GM18508 (cell line): ENCODE data around the gene APOO.
A peak's percentile ranks its signal among the peaks of the same experiment; 100 is the strongest.

Experiments
- ATAC-seq: cut with Tn5 transposase; IDR thresholded peaks from one replicate; pipeline ENCODE4 v1.9.1; 2021; ENCODE audit warnings: moderate number of reproducible peaks; ENCODE audit not compliant: insufficient read depth, unreplicated experiment

APOO gene

DNA sequence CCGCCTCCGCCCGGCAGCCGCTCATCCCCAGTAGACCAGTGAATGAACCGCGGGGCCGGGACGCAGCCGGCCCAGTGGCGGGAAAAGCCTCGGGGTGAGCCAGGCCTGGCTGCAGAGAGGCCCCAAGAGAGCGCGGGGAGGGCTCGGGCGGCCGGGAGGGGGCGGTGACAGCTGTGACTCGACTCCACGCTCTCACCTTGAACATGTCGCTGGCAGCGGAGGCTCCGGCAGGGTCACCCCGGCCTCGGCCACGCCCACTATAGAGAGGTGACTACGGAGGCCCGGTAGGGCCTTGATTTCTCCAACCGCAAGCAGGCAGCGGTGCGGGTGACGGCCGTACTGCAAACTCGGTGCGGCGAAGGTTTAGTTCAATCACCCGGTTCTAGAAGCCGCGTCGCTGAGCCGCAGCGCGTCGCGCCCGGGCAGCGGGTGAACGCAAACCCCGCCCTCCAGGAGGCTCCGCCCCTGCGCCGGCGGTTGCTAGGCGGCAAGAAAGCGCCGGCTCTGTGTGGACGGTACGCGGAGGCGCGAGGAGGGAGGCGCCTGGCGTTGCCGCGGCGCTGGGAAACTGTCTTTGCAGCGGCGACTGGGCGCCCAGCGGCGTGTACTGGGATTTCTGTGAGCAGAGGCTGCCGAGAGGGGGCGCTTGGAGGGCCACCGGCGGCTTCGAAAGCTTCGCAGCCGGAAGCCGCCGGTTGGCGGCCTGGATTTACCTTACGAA is at the start of gene APOO, which contains the start of gene CXorf58:
Gene APOO (minus strand): TSS at position 441 of the 721 bp plus-strand sequence. CDS start 236 bp downstream, at position 205.
Gene CXorf58 (plus strand): TSS at position 509 of the 721 bp plus-strand sequence. CDS start 2,297 bp downstream, outside the sequence.
- peak; percentile 68 for ATAC-seq

DNA sequence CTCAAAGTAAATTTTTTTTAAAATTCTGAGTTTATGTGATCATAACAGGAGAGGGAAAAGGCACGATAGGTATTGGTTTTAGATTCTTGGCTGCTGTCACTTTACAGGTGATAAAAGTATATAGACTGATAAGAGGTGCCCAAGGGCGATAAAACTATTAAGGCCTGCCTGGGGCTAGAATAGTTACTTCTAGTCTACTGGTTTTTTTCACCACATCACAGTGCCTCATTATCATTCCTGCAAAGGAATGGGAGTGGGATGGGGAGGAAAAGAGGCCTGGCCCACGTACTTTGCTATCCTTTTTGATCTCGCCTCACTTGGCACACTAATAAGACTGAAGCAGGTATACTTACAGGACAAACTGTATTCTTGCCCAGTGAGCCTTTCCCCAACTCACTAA is 46.7 kb upstream of the APOO start:
- ATAC-seq, result no peak

DNA sequence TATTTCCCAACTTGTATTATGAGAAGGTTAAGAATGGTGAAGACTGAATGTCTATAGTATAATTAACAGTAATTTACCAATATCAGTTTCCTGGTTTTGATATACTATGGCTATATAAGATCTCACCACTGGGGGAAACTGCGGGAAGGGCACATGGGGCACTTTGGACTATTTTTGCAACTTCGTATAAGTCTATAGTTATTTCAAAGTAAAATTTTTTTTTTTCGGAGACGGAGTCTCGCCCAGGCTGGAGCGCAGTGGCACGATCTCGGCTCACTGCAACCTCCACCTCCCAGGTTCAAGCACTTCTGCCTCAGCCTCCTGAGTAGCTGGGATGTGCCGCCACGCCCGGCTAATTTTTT is 46.2 kb upstream of the APOO start:
- no peak for ATAC-seq

DNA sequence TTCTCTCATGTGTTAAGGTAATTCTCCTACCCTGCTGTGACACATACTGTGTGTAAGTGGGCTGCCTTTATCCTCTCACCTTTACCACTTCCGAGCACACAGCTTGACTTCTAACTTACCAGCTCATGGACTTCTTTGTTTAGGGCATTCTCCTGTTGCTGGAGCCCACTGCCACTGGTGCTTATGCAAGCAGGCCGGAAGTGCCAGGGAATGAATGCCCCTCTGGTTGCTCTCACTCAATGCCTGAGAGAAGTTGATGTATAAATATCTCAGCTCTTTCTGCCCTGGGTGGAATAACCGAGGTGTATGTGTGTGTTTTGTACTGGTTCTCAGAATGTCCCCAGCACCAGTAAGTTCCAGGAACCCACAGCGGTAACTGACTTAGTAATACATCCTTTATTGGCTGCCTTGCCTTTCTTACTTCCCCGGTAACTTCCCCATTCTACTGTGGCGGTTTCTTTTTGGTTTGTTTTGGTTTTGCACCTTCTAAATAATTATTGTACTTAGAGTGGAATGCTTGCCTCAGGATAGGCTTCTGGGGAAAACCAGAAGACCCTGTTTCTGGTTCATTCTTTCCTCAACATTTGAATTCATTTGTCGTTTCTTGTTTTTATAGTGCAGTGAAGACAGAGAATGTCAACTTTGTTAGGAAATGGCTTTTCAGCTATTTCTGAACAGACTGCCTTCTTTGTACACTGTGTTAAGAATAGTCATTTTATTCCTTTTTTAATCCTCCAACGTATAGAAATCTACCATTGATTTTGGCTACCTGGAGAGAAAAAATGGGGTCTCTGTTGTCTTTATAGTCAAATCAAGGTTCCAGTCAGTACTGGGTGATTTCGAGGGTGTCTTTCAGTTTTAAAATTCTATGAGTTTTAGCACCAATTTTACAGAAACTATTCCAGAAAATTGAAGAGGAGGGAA is 45.5 kb upstream of the APOO start:
- ATAC-seq, result peak; percentile 93

DNA sequence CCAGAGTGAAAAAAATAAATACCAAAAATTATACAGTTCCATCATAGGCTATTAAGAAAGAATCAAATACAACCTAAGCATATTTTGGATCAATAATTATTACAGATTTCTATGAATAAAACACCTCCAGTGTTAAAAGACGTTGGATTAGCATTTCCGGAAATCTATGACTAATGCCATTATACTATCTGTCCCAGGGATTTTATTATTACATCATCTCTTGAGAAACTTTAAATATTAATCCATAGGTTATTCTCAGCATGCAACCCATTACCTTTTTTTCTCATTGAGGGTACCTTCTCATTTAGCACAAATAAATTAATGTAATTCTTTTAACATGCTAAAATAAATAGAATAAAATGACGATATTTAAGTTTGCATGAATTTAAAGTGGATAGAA is 44.7 kb upstream of the APOO start:
- ATAC-seq, result no peak

DNA sequence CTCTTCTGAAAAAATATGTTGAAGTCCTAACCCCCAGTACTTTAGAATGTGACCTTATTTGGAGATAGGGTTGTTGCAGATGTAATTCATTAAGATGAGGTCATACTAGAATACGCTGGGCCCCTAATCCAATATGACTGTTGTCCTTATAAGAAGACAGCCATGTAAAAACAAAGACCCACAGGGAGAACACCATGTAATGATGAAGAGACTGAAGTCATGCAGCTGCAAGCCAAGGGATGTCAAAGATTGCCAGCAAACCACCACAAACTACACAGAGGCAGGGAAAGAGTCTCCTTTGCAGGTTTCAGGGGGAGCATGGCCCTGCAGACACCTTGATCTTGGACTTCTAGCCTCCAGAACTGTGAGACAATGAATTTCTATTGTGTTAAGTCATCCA is 37.5 kb upstream of the APOO start:
- no peak for ATAC-seq

DNA sequence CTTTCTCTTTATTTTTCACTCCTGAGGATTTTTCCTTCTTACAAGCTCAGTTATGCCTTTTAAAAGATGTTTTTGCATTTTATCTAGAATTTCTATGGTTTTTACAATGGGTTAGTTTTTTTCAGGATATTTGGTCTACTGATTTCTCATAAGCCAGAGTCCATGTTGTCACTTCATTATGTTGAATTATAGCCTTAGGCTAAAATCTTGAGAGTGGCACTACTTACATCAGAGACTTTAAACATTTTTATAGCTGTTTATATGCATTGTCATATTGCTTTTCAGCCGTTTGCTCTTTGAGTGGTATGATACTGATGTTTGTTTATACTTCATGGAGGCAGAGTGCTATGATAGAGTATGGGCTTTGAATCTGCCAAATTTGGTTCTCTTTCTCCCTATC is 36.5 kb upstream of the APOO start:
- no peak for ATAC-seq

DNA sequence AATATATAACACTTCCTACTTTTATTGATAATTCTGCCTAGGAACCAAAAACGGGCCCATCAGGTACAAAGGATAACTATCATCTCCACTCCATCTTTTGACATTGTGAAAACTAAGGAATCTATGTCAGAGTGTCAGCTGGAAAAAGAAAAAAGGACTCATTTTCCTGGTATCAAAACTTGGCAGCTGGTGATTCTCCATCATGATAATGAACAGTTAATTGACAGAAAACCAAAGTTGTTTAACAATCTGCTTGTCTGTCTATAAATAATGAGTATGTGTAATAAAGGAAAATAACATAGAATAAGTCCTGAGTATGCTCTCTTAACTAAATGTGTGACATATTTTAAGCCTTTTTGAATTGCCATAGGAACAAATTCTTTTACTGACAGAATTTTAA is 31.5 kb upstream of the APOO start:
- ATAC-seq, result no peak

DNA sequence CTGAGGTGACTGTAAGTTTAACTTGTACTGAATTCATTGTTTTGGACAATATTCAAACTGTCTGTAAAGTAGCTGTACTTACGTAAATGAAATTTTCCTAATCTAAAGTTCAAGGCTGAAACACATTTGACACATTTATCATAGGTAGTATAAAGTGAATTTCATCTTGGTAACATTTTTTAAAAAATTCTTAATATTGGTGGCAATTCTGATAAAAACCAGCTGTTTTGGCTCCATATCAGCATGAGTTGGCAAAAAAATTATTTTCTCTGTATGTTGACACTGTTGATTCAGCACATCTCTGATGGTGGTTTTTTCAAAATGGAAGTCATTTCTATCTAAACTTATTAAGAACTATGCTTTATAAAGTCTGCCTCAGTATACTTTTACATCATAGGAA is 31.0 kb upstream of the APOO start:
- ATAC-seq, result no peak

DNA sequence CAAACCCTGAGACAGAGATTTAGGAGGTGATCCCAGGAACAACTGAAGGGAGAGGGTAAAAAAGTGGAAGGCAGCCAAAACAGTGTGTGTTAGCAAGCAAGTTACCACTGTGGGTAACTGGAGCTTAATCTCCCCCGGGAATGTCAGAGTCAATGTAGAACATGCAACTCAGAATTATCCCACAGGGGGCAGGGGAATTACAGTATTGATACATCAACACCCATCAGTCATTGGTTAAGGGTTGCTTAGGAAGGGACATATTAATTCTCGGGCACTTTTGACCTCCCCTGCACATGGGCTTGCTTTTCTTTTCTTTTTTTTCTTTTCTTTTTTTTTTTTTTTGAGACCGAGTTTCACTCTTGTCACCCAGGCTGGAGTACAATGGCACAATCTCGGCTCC is 29.4 kb upstream of the APOO start:
- no peak for ATAC-seq

DNA sequence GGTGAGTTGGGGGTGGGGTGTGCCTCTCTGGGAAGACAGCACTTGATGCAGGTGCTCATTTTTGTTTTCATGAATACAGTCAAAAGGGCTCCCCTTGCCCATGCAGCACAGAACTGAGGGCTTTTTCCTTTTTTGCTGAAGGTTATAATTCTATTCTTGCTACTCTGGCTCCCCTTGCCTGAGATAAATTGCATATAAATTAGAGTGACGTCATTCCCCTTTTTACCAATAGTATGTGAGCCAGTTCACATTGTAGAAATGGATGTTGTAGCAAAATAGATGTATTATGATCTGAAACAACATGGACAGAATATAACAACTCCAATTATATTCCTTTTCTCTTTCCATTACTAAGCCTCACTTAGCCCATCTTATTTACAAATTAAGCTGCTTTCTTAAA is 28.4 kb upstream of the APOO start:
- no peak for ATAC-seq

DNA sequence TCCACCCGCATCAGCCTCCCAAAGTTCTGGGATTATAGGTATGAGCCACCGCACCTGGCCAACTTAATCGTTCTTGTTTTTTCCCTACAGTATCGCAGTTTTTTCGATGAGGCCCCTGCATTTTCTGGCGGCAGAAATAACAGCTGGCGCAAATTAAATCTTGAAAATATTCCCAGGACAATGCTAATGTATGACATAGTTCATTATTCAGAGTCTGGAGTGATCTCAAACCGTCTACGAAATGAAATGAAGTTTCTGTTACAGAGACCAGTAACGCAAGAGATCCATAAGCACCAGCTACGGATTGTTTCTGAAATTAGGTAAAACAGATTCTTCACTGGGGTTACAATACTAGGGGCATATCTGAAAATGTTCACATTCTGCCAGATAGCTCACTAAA is 27.4 kb upstream of the APOO start:
- ATAC-seq, result no peak

DNA sequence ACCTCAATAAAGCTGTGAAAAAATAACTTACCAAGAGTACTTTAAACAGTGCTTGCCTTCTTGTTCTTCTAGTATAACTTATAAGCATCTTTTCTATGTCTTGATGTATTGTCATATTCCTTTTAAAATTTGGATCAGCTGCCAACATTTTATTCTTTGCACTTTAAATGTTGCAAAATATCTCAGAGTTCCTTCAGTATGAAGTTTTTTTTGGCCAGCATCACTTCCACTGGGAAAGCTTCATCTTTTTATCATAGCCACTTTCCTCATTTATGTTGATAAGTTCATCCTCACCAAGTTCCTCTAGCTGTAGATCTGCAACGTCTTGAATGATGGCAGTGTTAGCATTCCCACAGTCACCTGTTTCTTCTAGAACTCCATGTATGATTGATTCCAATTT is 24.3 kb upstream of the APOO start:
- no peak for ATAC-seq

DNA sequence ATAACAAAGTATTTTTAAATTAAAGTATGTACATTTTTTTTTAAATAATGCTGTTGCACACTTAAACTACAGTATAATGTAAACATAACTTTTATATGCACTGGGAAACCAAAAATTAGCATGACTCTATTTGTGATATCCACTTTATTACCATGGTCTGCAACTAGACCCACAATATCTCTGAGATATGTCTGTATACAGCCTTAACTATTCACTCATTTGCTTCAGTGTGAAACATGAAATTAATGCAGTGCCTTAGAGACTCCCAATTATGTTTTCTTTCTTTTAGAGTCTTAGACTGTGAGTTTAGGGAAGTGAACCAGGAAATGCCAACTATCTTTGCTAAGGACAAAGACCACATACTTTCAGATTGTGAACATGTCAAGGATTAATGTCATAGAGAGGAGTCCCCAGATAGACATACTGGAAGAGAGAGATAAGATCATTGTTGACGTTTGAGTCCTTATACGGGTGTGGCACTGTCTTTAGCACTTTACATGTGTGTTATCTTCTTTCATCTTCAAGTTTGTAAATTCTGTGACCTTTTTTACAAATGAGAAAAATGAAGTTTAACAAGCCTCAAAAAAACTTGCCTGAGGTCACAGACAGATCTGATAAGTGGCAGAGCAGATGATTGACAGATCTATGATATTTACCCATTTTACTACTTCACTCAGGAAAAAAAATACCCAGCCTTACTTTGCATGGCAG is 23.3 kb upstream of the APOO start:
- ATAC-seq, result no peak

DNA sequence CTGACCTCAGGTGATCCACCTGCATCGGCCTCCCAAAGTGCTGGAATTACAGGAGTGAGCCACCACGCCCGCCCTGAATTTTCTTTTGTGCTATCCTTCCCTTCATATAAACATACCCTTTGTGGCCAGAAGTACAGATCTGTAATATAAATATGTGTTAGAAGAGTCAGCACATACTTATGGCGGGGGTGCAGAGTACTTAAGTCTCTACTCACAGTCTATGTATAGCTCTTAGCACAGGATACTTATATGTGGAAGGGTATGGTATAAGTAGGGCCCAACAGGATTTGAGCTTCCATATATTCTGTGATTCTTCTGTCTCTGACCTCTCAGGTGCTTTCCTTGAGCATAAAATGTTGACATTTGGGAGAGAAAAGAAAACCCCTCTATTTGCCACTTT is 18.3 kb upstream of the APOO start:
- ATAC-seq, result no peak

DNA sequence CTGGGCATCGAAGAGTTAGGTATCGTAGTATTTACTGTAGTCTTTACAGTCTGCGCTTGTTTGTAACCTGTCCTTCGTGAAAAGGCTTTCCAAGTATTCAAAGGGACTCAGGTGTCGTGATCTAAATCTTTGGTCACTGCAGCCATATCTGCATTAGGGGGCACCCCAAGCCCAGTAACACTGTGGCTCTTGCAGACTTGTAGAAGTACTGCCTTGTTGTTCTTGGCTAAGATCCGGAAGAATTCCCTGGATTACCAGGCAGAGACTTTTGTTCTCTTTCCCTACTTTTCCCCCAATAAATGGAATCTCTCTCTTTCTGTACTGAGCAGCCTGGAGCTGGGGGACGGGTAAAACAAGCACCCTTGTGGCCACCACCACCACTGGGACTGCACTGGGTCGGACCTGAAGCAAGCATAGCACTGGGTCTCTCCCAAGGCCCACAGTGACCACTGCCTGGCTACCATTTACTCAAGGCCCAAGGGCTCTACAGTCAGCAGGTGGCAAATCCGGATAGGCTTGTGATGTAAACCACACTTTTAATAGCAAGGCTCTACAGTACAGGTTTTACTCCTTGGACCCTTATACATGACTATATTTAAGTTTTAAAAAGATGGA is 12.1 kb upstream of the APOO start:
- ATAC-seq, result no peak

DNA sequence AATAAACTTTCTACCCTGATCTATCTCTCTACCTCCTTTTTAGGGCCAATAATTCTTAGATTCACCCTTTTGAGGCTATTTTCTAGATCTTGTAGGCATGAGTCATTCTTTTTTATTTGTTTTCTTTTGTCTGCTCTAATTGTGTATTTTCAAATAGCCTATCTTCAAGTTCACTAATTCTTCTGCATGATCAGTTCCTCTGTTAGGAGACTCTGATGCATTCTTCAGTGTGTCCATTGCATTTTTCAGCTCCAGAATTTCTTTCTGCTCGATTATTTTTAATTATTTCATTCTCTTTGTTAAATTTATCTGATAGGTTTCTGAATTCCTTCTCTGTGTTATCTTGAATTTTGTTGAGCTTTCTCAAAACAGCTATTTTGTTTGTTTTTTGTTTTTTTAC is 11.4 kb upstream of the APOO start:
- no peak for ATAC-seq

DNA sequence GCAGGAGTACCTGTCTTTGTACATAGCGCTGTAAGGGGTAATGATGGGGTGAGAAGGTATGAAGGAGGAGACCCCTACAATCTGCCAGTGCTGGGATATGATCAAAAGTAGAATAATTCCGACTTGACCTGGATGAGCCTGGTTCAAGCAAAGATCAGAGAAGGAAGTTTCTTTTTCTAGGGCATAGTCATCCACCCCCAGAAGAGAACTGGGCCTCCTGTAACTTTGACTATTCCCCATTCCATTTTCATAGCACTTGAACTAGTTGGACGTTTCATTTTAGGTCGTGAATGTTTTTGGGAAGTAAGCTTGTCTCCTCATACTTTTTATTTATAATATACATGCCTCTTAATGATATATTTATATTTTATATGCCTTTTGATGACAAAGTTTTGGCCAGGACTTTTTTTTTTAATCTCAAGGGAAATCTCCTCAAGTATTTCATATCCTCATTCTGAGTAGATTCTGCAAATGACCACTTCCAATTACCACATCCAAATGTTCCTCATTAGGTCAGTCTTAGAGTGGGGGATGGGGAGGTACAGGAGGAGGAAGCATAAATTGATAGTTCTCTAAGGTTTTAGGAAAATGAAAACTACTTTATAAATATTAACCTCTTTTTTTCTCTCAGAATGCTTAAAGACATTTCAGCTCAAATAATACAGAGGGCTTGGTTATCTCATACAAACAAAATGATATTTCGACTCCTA is 3.5 kb upstream of the APOO start:
- no peak for ATAC-seq

DNA sequence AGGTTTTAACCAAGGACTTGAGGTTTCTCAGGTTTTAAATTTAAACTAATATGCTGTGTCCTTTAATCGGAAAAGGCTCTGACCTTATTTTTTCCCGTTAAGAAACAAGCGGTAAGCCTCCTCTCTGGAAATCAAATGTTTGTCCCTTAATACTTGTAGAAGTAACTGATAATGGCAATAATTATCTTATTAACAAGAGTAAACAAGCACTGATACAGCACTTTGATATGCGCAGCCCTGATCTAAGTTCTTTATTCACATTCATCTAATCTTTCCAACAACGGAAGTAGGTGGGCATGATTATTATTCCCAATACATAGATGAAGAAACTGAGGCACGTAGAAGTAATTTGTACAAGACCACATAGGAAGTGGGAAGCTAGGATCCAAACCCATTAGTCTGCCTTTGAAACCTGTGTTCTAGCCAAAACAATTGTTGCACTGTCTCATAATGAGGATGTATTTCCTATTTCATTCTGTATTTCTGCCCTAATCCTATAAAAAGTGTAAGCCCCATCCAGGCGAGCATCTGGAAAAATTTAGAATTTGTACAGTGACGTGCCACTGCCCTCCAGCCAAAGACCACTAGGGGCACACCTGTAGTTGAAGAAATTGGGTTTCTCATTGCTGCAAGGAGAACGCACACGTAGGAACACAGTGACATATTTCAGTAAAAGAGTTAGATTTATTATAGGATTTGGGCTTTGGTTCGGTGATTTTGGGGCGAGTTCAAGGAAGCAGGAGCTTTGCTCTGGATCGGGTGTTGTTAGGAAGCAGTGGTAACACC is 674 bp upstream of the APOO start:
- no peak for ATAC-seq
